Mucosa of descending colon (tissue), 3 donors: Measurements from ENCODE around the gene PPP6R2. TPM values are rescaled to one million over a fixed set of nuclear protein-coding genes. Genes with fewer than 3 reads are reported as not detected.
A peak's percentile ranks its signal among the peaks of the same experiment; 100 is the strongest.

Experiments used
- ATAC-seq: fragments of 200-7000 bp; cut with Tn5 transposase; one replicate; pipeline ENCODE4 v1.9.1; 2020; ENCODE audit warnings: mild to moderate bottlenecking, moderate library complexity
- DNase-seq, 3 donors: peaks; one replicate each; pipeline ENCODE4 v3.0.0-alpha.2; 2020
- H3K36me3 ChIP-seq: fragments of 200-600 bp; one replicate; pipeline ENCODE4 v1.8.0; 2021; ENCODE audit warnings: low read depth, mild to moderate bottlenecking
- H3K4me1 ChIP-seq: fragments of 200-600 bp; one replicate; pipeline ENCODE4 v1.8.0; 2021; ENCODE audit warnings: low read depth, mild to moderate bottlenecking
- H3K4me3 ChIP-seq: fragments of 200-600 bp; one replicate; pipeline ENCODE4 v1.8.0; 2021; ENCODE audit warnings: mild to moderate bottlenecking
- H3K9me3 ChIP-seq: fragments of 200-600 bp; one replicate; pipeline ENCODE4 v1.8.0; 2021; ENCODE audit warnings: mild to moderate bottlenecking
- intact Hi-C, 2 donors: fragments of 100-400 bp; cut with DNase I in 1 of 2; cut with micrococcal nuclease in 1 of 2; formaldehyde crosslinking; loops; one replicate each; pipeline versions ENCODE4 v1.11.0 to v1.11.1; 2022; cut with DNase I, micrococcal nuclease
- total RNA-seq, 3 donors: library from RNA; stranded (reverse); fragmentation: NEBNext Ultra II Directional in 2 of 3; extraction: Animal tissue kit (Norgen Biotek cat#: 25700) in 2 of 3; gene quantifications; one replicate each; pipeline versions ENCODE4 v1.2.1 to v1.2.4, GENCODE V29; 2021 to 2023
- TF ChIP-seq, protein P1 (sequence below): fragments of 200-600 bp; IDR thresholded peaks from one replicate; pipeline ENCODE4 v1.8.0; 2022; ENCODE audit warnings: antibody characterized with exemption, mild to moderate bottlenecking
- donor health status: DM: no; HTN: no; CAD: no; lungs with moderate emphysema.
- donor health status: DM: no; HTN: no; CAD: no.
- donor health status: DM: no; HTN: yes; CAD: no.

PPP6R2 gene
- total RNA-seq, 3 donors from 2014 or later, result 54.3 to 61.7 (median 58.8) TPM

DNA sequence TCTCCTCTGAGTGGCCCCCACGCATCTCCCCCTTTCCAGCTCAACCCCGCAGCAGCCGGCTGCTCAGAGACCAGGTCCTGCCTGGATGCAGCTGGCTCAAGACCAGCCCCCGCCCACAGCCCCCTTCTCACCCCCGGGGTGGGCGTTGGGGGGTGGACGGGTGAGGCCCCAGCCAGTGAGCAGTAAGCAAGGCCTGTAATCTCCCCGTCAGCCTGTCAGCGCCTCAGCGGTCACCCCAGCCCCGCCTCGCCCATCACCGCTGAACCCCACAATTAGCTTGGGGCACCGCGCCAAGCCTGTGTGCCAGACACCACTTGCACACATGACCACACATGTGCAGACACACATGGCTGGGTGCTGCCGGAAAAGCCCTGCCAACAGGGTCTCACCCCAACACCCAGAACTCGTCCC, 41.5 kb upstream of the PPP6R2 start:
- Histone ChIP-seq H3K9me3 (no peaks in the 10 kb centered on the region), H3K4me1 (peaks cover 85% of the 10 kb centered on the region), H3K4me3 (no peak overlapping the region), H3K36me3 (no peaks in the 10 kb centered on the region)
- ATAC-seq (no peak), DNase-seq (peak in 1 of 3 donors; percentile 64)
- intact Hi-C loops, result no loop called here
- TF ChIP-seq, protein P1, sequence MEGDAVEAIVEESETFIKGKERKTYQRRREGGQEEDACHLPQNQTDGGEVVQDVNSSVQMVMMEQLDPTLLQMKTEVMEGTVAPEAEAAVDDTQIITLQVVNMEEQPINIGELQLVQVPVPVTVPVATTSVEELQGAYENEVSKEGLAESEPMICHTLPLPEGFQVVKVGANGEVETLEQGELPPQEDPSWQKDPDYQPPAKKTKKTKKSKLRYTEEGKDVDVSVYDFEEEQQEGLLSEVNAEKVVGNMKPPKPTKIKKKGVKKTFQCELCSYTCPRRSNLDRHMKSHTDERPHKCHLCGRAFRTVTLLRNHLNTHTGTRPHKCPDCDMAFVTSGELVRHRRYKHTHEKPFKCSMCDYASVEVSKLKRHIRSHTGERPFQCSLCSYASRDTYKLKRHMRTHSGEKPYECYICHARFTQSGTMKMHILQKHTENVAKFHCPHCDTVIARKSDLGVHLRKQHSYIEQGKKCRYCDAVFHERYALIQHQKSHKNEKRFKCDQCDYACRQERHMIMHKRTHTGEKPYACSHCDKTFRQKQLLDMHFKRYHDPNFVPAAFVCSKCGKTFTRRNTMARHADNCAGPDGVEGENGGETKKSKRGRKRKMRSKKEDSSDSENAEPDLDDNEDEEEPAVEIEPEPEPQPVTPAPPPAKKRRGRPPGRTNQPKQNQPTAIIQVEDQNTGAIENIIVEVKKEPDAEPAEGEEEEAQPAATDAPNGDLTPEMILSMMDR, result no peak

DNA sequence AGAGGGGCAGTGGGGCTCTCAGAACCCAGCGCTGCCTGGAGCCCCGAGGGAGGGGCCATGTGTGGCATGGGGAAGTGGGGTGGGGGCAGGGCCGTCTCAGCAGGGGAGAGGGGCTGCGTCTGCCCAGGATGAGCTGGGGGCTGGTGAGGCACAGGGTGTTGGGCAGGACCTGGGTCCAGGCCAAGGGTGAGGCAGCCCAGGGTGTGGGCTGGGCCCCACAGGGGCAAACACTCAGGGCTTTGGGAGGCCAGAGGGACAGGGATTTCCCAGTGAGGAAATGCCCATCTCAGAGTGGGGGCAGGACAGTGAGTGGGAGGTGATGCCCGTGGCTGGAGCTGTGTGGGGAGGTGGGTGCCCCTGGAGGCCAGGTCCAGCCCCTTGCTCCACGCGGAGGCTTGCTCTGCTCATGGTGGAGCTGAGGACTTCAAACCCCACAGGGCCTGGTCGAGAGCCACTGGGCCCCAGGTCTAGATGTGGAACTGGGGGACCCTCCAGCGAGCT, 41.0 kb upstream of the PPP6R2 start:
- TF ChIP-seq, protein P1, result no peak
- no peaks in the 10 kb centered on the region for H3K36me3 ChIP-seq
- intact Hi-C loops, result no loop called here
- peak in 2 of 3 donors; percentile 70 to 78 for DNase-seq
- peaks cover 80% of the 10 kb centered on the region for H3K4me1 ChIP-seq
- peak; percentile 5 for ATAC-seq
- H3K4me3 ChIP-seq, result no peak overlapping the region
- H3K9me3 ChIP-seq, result no peaks in the 10 kb centered on the region

DNA sequence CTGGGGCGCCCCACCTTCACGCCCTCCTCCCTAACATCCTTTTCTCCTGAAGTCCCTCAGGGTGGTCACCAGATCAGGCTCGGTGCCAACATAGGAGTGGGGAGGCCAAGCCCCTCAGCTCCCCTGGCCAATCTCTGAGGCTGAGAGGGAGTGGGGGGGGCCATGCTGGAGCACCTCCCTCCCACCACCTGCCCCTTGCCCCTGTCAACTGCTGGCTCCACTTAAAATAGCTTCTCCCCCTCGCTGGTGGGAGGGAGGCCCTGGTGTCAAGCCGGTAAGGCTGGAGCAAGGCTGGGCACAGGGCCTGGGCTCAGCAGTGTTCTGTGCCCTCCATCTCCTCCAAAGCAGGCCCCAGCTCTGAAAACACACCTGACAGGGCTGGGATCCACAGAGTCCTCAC, 40.6 kb upstream of the PPP6R2 start:
- ATAC-seq (no peak), DNase-seq (no peak)
- Histone ChIP-seq H3K4me3 (no peak overlapping the region), H3K9me3 (no peaks in the 10 kb centered on the region), H3K36me3 (no peaks in the 10 kb centered on the region), H3K4me1 (peaks cover 75% of the 10 kb centered on the region)
- TF ChIP-seq, protein P1, result no peak
- intact Hi-C loops, result no loop called here

DNA sequence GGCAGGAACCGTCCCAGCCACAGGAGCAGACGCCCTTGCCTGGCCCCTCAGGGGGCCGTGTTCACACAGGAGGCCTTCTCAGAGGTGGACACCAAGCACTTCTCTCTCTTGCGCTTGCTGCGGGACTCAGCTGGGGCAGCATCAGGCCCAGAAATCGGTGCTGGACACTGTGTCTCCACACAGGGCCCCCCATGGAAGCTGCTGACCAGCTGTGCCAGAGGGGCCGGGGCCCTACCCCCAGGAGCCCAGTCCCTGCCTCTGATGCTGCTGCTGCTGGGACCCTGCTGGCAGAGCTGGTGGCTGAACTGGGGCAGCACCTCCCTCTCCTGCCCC, 39.6 kb upstream of the PPP6R2 start:
- intact Hi-C loops, result no loop called here
- Histone ChIP-seq H3K9me3 (no peaks in the 10 kb centered on the region), H3K4me3 (no peak overlapping the region), H3K36me3 (no peaks in the 10 kb centered on the region), H3K4me1 (peaks cover 77% of the 10 kb centered on the region)
- DNase-seq (no peak), ATAC-seq (no peak)
- TF ChIP-seq, protein P1, result no peak

DNA sequence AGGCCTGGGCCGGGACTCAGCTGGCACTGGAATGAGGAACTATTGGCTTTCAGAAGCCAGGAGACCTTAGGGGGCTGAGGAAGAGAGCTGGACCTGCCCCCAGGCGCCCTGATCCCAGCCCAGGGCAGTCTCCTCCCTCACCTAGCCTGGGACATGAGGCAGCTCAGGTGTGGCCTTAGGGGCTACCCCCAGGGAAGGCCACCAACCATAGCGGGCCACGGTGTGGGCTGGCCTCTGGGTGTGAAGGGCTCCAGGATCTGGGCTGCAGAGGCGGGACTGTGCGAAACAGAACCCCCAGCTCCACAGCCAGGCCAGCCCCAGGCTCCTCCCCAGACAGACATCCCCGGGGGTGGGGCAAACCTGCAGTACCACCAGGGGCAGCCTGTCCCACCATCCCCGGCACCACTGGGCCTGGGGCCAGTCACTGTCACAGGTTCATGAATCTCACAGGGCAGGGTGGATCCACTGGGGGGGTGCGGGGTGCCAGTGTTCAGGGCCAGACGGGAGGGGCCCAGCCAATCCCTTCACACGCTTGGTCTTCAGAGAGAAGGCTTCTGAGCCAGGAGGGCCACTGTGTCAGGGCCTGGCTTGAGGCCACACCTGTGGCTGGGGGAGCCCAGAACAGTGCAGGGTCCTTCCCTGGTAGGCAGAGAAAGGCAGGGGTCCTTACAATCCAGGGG, 39.1 kb upstream of the PPP6R2 start:
- H3K9me3 ChIP-seq, result no peaks in the 10 kb centered on the region

More for the DNA sequence above, 39.1 kb upstream of the PPP6R2 start:
- ATAC-seq (peak; percentile 26), DNase-seq (peak; percentile 67 to 82 (median 76))
- intact Hi-C loops, result no loop called here
- H3K4me3 ChIP-seq, result no peak overlapping the region
- peaks cover 72% of the 10 kb centered on the region for H3K4me1 ChIP-seq
- H3K36me3 ChIP-seq, result no peaks in the 10 kb centered on the region
- TF ChIP-seq, protein P1, result no peak
